ENCODE data around the gene SLC35A3.
A peak's percentile ranks its signal among the peaks of the same experiment; 100 is the strongest.
"Not testable (repeated sequence)": the region's sequence is repeated elsewhere in the genome, so short reads cannot be mapped to it uniquely, and the experiment has no call there.

The SLC35A3 gene

GRCh38 chr1:99969729-99970621, at the start of gene SLC35A3:
Gene SLC35A3, plus strand, starts transcription at chr1:99969996. Its CDS starts 23,559 bp downstream, at chr1:99993555.
- DNase-seq, result peak; percentile 7

GRCh38 chr1:99934801-99935200, 35.0 kb upstream of the SLC35A3 start:
- DNase-seq, result no peak

DNA sequence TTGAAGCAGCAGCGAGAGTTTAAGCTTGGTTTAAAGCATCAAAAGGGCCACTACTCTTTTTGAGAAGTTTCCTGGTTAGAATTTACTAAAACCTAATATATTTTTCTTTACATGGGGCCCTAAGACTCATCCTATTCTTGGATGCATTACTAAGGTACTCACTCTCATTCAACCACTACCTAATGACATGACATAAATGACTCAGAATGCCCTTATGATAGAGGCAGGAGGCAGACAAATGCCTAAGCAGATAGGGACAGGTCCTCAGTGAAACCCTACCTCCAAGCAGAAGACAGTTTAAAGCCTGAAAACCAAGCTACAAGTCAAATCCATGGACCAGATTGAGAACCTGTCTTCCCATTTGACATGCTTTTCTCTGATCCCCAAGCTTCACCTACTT, 34.3 kb upstream of the SLC35A3 start:
- no peak for DNase-seq

DNA sequence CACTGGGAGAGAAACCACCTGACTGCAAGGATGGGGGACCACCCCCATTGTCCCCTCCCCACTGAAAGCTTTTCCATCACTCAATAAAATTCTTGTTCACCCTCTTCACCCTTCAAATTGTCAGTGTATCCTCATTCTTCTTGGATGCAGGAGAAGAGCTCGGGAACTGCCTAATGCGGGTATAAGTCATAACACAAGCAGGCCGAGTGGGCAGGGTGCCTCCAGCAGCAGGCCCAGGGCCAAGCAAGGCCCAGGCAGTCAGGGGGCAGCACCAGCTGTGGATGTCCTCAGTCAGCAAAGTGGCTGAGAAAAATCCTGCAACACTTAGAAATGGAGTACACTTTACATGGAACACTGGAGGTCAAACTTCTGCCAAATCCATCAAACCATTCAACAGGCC, 33.7 kb upstream of the SLC35A3 start:
- DNase-seq, result no peak

GRCh38 chr1:99942723-99943122, 27.1 kb upstream of the SLC35A3 start:
- no peak for DNase-seq

DNA sequence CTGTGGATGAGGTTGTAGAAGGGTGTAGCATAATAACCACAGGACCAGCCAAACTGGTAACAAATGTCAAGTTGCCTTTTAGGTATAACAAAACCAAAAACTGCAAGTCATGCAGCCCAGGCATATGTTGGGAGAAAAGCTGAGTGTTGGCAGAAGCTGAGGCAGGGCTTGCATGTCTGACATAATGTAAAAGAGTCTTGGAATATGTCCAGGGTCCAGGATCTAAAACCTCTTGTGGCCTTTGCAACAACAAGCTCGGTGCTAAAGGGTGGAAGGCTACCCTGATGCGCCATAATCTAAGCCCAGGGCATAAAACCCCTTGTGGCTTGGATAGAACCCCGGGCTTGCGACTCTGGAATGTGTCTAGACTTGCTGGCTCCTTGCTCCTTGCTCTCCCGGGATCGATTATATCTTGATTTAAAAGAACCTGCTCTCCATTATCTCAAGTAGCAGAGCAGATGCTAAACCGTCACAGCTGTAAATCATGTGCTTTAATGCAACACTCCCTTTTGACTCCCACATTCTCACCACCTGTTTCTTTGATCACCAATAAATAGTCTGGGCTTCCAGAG, 26.5 kb upstream of the SLC35A3 start:
- no peak for DNase-seq

DNA sequence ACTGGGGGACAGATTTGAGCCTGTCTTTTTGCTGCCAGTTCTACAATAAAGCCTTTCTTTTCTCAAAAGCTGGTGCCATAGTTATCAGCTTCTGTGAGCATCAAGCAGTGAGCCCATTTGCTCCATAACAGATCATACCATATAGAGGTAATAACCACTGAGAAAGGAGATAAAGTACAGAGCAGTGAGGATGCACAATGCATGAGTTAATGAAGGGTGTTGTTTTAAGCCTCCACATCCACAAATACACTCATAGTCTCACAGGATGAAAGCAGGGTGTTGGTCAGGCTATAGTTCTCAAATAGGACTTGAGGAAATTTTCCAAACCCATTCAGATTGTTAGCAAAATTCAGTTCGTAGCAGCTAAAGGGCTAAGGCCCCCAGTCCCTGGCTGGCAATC, 25.6 kb upstream of the SLC35A3 start:
- no peak for DNase-seq

- DNase-seq, result no peak
These were observed 24.6 kb upstream of the SLC35A3 start for GRCh38 chr1:99945174-99945573.

- no peak for DNase-seq
These were observed 19.3 kb upstream of the SLC35A3 start for GRCh38 chr1:99950486-99950885.

DNA sequence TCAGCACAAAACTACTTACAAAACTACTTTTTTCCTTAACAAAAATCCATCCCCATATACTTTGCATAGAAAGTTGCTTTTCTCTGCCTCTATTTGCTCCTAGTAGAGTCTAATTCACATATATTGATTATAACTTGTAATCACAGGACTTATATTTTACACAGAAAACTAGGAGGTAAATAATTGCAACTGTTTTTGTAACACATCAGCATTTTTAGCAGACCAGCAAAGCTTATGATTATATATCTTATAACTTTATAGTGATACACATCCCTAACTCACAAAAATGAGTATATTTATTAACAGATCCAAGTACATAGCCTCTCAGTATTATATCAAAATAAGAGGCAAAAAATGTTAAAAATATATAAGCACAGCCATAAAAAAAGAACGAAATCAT, 17.3 kb upstream of the SLC35A3 start:
- DNase-seq, result no peak

- DNase-seq, result no peak
These were observed 14.4 kb upstream of the SLC35A3 start for GRCh38 chr1:99955375-99955774.

DNA sequence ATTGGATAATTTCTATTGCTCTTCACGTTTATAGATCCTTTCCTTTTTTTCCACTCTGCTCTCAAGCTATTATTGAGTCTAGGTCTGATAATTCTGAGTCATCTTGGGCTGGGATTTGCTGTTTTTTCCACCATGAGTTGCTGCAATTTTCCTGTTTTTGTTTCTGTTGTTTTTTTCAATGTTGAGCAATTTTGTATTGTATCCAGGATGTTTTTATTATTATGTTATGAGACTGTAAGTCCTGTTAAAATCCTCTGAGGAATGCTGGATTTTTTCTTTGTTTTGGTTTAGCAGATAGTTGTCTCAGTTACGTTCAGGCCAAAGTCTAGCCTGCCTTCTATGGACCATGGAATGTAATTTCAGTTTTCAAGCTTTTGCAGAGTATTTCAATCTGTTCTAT, 13.0 kb upstream of the SLC35A3 start:
- DNase-seq, result no peak

- DNase-seq, result no peak
These were observed 12.0 kb upstream of the SLC35A3 start for GRCh38 chr1:99957818-99958217.

GRCh38 chr1:99959189-99959705, 10.5 kb upstream of the SLC35A3 start:
- not testable (repeated sequence) for DNase-seq

DNA sequence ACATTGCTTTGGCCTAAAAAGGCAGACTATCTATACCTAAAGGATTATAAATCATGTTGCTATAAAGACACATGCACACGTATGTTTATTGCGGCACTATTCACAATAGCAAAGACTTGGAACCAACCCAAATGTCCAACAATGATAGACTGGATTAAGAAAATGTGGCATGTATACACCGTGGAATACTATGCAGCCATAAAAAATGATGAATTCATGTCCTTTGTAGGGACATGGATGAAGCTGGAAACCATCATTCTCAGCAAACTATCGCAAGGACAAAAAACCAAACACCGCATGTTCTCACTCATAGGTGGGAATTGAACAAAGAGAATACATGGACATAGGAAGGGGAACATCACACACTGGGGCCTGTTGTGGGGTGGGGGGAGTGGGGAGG, 9.5 kb upstream of the SLC35A3 start:
- DNase-seq, result not testable (repeated sequence)

DNA sequence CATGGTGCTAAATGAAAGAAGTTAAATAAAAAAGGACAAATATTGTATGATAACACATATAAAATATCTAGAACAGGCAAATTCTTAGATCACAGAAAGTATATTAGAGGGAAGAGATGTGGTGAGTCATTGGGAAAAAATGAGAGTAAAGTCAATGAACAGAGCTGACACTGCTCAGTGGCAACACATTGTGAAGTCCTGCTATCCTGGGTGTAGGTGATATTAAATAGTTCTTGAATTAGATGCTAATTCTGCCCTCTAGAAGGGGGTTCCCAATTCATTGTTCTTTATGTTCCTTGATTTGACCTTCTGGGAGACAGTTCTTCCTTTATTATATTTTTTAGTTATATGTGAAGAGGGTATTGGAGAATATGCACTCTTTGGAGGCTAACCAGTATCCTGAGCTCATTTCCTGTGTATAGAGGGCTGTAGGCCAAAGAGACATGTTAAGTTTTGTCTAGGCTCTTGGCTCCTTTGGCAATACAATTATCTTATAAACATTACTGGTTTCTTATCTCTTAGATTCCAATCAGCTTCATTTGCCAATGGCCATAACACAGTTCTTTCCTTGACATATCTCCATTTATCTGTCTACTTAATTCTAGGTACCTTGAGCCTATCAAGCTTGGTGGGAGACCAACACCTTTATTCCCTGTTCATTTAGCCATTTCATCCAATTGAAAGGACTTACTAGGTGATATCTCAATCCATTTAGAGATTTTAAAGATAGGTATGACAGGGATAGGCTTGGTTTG, 6.6 kb upstream of the SLC35A3 start:
- no peak for DNase-seq

GRCh38 chr1:99964806-99965205, 5.0 kb upstream of the SLC35A3 start:
- DNase-seq, result no peak

DNA sequence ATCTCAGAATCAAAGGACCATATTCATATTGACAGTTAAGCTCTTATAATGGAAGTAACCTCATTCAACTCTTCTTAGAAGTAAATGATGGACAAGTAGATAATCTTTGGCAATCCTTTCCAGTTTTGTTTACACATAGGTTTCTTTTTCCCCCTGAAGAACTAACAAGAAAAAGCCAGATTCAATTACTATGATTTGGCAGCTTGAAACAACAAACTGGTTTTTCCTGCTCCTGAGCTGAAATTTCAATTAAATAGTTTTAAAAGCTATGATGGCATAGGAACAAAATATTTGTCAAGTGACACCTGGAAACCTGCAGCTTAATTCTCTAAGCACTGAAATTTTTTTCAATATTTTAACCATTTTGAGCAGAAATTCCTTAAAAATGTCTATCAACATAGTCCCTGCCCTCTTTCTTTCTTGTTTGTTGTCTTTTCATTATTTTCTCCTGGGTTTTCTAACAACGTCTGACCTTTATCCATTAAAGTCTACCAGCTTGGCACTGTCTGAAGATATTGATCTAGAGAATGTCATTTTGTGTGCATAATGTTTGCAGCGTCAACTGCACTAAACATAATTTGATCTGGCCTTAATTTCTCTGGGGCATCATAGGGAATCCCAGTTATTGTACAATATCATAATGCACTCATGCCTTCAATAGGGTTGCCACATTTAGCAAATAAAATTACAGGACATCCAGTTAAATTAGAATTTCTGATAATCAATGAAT, 4.0 kb upstream of the SLC35A3 start:
- no peak for DNase-seq

GRCh38 chr1:99968214-99968613, 1.6 kb upstream of the SLC35A3 start:
- no peak for DNase-seq

- DNase-seq, result no peak
These were observed 502 bp upstream of the SLC35A3 start for GRCh38 chr1:99969260-99969728.

- DNase-seq, result no peak
These were observed 988 bp downstream of the SLC35A3 start for GRCh38 chr1:99970713-99971255.

- not testable (repeated sequence) for DNase-seq
These were observed 2.3 kb downstream of the SLC35A3 start for GRCh38 chr1:99972066-99972465.

Data from GOT3 (cell line).